ENCODE data around the gene PLEKHD1. TPM values are rescaled to one million over a fixed set of nuclear protein-coding genes. Genes with fewer than 3 reads are reported as not detected.
A peak's percentile ranks its signal among the peaks of the same experiment; 100 is the strongest.
"Not testable (repeated sequence)": the region's sequence is repeated elsewhere in the genome, so short reads cannot be mapped to it uniquely, and the experiment has no call there.

PLEKHD1 gene
- total and polyA plus RNA-seq, 5 donors from 2014 or later: 0.05 to 0.25 (median 0.18) TPM; not detected in 2

GRCh38 chr14:69473946-69474345 lies 10.6 kb upstream of the PLEKHD1 start:
- peaks cover 6% of the 10 kb centered on the region for H3K36me3 Mint-ChIP-seq
- no peaks in the 10 kb centered on the region for H3K9me3 ChIP-seq (ENCODE audit: control insufficient read depth in 2 of 2, low read length in 2 of 2)
- H3K9me3 Mint-ChIP-seq: peaks cover 0 to 2% (median 0%) of the 10 kb centered on the region in 7 donors
- DNase-seq: no peak
- no peaks in the 10 kb centered on the region for H3K4me1 Mint-ChIP-seq
- H3K27ac ChIP-seq (ENCODE audit: insufficient read depth, low read length, poor library complexity, severe bottlenecking): no peak overlapping the region
- no peak overlapping the region for H3K4me3 Mint-ChIP-seq
- no peak overlapping the region for H3K4me3 ChIP-seq (ENCODE audit: low read depth, low read length)
- H3K36me3 ChIP-seq (ENCODE audit: control insufficient read depth, insufficient read depth, low read length): no peaks in the 10 kb centered on the region
- no peak overlapping the region for H3K27ac Mint-ChIP-seq
- no peak for ATAC-seq (ENCODE audit: low read depth in 2 of 2)
- no peaks in the 10 kb centered on the region for H3K4me1 ChIP-seq (ENCODE audit: control insufficient read depth, insufficient read depth, low read length, poor library complexity, severe bottlenecking)
- H3K27me3 ChIP-seq (ENCODE audit: control insufficient read depth, insufficient read depth, low read length): no peaks in the 10 kb centered on the region
- no peaks in the 10 kb centered on the region for H3K27me3 Mint-ChIP-seq

GRCh38 chr14:69475194-69475818 lies 9.2 kb upstream of the PLEKHD1 start:
- peak in 1 of 3 donors; percentile 29 for DNase-seq
- Histone ChIP-seq H3K36me3 (ENCODE audit: control insufficient read depth, insufficient read depth, low read length) (no peaks in the 10 kb centered on the region), H3K4me1 (ENCODE audit: control insufficient read depth, insufficient read depth, low read length, poor library complexity, severe bottlenecking) (no peaks in the 10 kb centered on the region), H3K27me3 (ENCODE audit: control insufficient read depth, insufficient read depth, low read length) (no peaks in the 10 kb centered on the region), H3K27ac (ENCODE audit: insufficient read depth, low read length, poor library complexity, severe bottlenecking) (no peak overlapping the region), H3K9me3 (ENCODE audit: control insufficient read depth in 2 of 2, low read length in 2 of 2) (no peaks in the 10 kb centered on the region), H3K4me3 (ENCODE audit: low read depth, low read length) (no peak overlapping the region)
- Mint-ChIP-seq H3K9me3 (peaks cover 0 to 2% (median 0%) of the 10 kb centered on the region in 7 donors), H3K27ac (no peak overlapping the region), H3K4me1 (no peaks in the 10 kb centered on the region), H3K4me3 (no peak overlapping the region), H3K36me3 (peaks cover 6% of the 10 kb centered on the region), H3K27me3 (no peaks in the 10 kb centered on the region)
- no peak for ATAC-seq (ENCODE audit: low read depth in 2 of 2)

- H3K27me3 Mint-ChIP-seq; H3K4me1 Mint-ChIP-seq; H3K27me3 ChIP-seq (ENCODE audit: control insufficient read depth, insufficient read depth, low read length); H3K36me3 ChIP-seq (ENCODE audit: control insufficient read depth, insufficient read depth, low read length); H3K4me3 Mint-ChIP-seq; H3K36me3 Mint-ChIP-seq; ATAC-seq (ENCODE audit: low read depth in 2 of 2); H3K4me3 ChIP-seq (ENCODE audit: low read depth, low read length); H3K9me3 Mint-ChIP-seq; H3K27ac ChIP-seq (ENCODE audit: insufficient read depth, low read length, poor library complexity, severe bottlenecking); H3K27ac Mint-ChIP-seq; DNase-seq; H3K4me1 ChIP-seq (ENCODE audit: control insufficient read depth, insufficient read depth, low read length, poor library complexity, severe bottlenecking); H3K9me3 ChIP-seq (ENCODE audit: control insufficient read depth in 2 of 2, low read length in 2 of 2): not testable (repeated sequence)
Measured at GRCh38 chr14:69476824-69477450, 7.6 kb upstream of the PLEKHD1 start.

GRCh38 chr14:69478055-69478454 lies 6.5 kb upstream of the PLEKHD1 start:
- not testable (repeated sequence) for H3K36me3 ChIP-seq (ENCODE audit: control insufficient read depth, insufficient read depth, low read length); H3K27ac ChIP-seq (ENCODE audit: insufficient read depth, low read length, poor library complexity, severe bottlenecking); H3K4me1 ChIP-seq (ENCODE audit: control insufficient read depth, insufficient read depth, low read length, poor library complexity, severe bottlenecking); H3K9me3 Mint-ChIP-seq; H3K27ac Mint-ChIP-seq; H3K4me3 Mint-ChIP-seq; DNase-seq; ATAC-seq (ENCODE audit: low read depth in 2 of 2); H3K9me3 ChIP-seq (ENCODE audit: control insufficient read depth in 2 of 2, low read length in 2 of 2); H3K36me3 Mint-ChIP-seq; H3K4me1 Mint-ChIP-seq; H3K4me3 ChIP-seq (ENCODE audit: low read depth, low read length); H3K27me3 ChIP-seq (ENCODE audit: control insufficient read depth, insufficient read depth, low read length)
- H3K27me3 Mint-ChIP-seq: peaks cover 15% of the 10 kb centered on the region

- DNase-seq: no peak
- Mint-ChIP-seq H3K9me3 (peaks cover 0 to 2% (median 0%) of the 10 kb centered on the region in 7 donors), H3K4me1 (peaks cover 0 to 6% (median 0%) of the 10 kb centered on the region in 4 donors), H3K36me3 (no peaks in the 10 kb centered on the region), H3K27ac (no peak overlapping the region), H3K4me3 (no peak overlapping the region), H3K27me3 (peaks cover 21% of the 10 kb centered on the region)
- Histone ChIP-seq H3K27ac (ENCODE audit: insufficient read depth, low read length, poor library complexity, severe bottlenecking) (no peak overlapping the region), H3K36me3 (ENCODE audit: control insufficient read depth, insufficient read depth, low read length) (no peaks in the 10 kb centered on the region), H3K27me3 (ENCODE audit: control insufficient read depth, insufficient read depth, low read length) (peaks cover 5% of the 10 kb centered on the region), H3K4me3 (ENCODE audit: low read depth, low read length) (no peak overlapping the region), H3K4me1 (ENCODE audit: control insufficient read depth, insufficient read depth, low read length, poor library complexity, severe bottlenecking) (peaks cover 3% of the 10 kb centered on the region), H3K9me3 (ENCODE audit: control insufficient read depth in 2 of 2, low read length in 2 of 2) (no peaks in the 10 kb centered on the region)
- ATAC-seq (ENCODE audit: low read depth in 2 of 2): no peak
Measured at GRCh38 chr14:69479696-69480095, 4.8 kb upstream of the PLEKHD1 start.

DNA sequence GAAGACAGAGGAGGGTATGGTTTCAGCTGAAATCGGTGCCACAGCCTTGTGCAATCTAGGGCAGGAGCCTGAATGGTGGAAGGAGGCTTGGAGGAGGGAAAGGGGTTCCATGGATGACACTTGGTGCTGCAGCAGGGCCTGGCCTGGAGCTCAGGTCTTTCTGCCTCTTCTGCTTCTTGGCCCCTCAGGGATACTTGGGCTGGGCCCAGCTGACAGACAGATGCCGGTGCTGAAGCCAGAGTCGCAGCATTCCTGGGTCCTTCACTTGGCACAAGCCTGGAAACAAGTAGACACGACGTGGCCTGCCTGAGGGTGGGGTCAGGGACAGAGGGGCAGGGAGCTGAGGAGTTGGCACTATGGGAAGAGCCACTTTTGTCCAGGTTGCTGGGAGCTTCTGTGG lies 4.4 kb upstream of the PLEKHD1 start:
- Mint-ChIP-seq H3K4me3 (no peak overlapping the region), H3K27ac (no peak overlapping the region), H3K36me3 (no peaks in the 10 kb centered on the region), H3K4me1 (peaks cover 0 to 6% (median 0%) of the 10 kb centered on the region in 4 donors), H3K27me3 (peaks cover 22% of the 10 kb centered on the region), H3K9me3 (peaks cover 0 to 2% (median 0%) of the 10 kb centered on the region in 7 donors)
- ATAC-seq (ENCODE audit: low read depth in 2 of 2) (no peak), DNase-seq (no peak)
- H3K9me3 ChIP-seq (ENCODE audit: control insufficient read depth in 2 of 2, low read length in 2 of 2): no peaks in the 10 kb centered on the region
- no peaks in the 10 kb centered on the region for H3K36me3 ChIP-seq (ENCODE audit: control insufficient read depth, insufficient read depth, low read length)
- no peak overlapping the region for H3K27ac ChIP-seq (ENCODE audit: insufficient read depth, low read length, poor library complexity, severe bottlenecking)
- no peak overlapping the region for H3K4me3 ChIP-seq (ENCODE audit: low read depth, low read length)
- peaks cover 4% of the 10 kb centered on the region for H3K4me1 ChIP-seq (ENCODE audit: control insufficient read depth, insufficient read depth, low read length, poor library complexity, severe bottlenecking)
- peaks cover 5% of the 10 kb centered on the region for H3K27me3 ChIP-seq (ENCODE audit: control insufficient read depth, insufficient read depth, low read length)

- Histone ChIP-seq H3K4me3 (ENCODE audit: low read depth, low read length) (no peak overlapping the region), H3K4me1 (ENCODE audit: control insufficient read depth, insufficient read depth, low read length, poor library complexity, severe bottlenecking) (peaks cover 4% of the 10 kb centered on the region), H3K27me3 (ENCODE audit: control insufficient read depth, insufficient read depth, low read length) (peaks cover 13% of the 10 kb centered on the region), H3K27ac (ENCODE audit: insufficient read depth, low read length, poor library complexity, severe bottlenecking) (no peak overlapping the region), H3K9me3 (ENCODE audit: control insufficient read depth in 2 of 2, low read length in 2 of 2) (no peaks in the 10 kb centered on the region), H3K36me3 (ENCODE audit: control insufficient read depth, insufficient read depth, low read length) (no peaks in the 10 kb centered on the region)
- Mint-ChIP-seq H3K27ac (no peak overlapping the region), H3K36me3 (no peaks in the 10 kb centered on the region), H3K9me3 (no peaks in the 10 kb centered on the region), H3K4me3 (no peak overlapping the region), H3K27me3 (peaks cover 41% of the 10 kb centered on the region), H3K4me1 (peaks cover 0 to 6% (median 0%) of the 10 kb centered on the region in 4 donors)
- ATAC-seq (ENCODE audit: low read depth in 2 of 2) (no peak), DNase-seq (no peak)
Measured at GRCh38 chr14:69481815-69482568, 2.5 kb upstream of the PLEKHD1 start.

Measured in CD4-positive, CD25-positive, alpha-beta regulatory T cell (primary cell).